Endothelial cell of umbilical vein (primary cell): Measurements from ENCODE around the gene SH3RF3. TPM values are rescaled to one million over a fixed set of nuclear protein-coding genes. Genes with fewer than 3 reads are reported as not detected.

ENCODE experiments used
- BruUV-seq: library from RNA; stranded (reverse); fragments of 400-500 nt; replicated peaks from 2 replicates; lab custom pipeline; 2021; lab: Mats Ljungman, UMichigan
- CTCF ChIA-PET: fragments of 300-600, 350-600 bp; sonication (Branson Sonifier 250); formaldehyde crosslinking; loops from one replicate; lab custom pipeline; 2021; ENCODE audit warnings: antibody characterized with exemption, inconsistent platforms; lab: Charles Lee
- POLR2A ChIA-PET: fragments of 300-600, 350-600 bp; sonication (Branson Sonifier 250); formaldehyde crosslinking; loops from one replicate; lab custom pipeline; 2021; ENCODE audit warnings: antibody characterized with exemption, inconsistent platforms; lab: Charles Lee
- DNase-seq: peaks from one replicate; pipeline ENCODE4 v3.0.0-alpha.2; 2011; ENCODE audit warnings: low read depth, low spot score
- FAIRE-seq: peaks from 2 replicates; lab custom pipeline; 2011; peaks lifted over from hg19 to GRCh38; lab: Jason Lieb, UNC
- H2AFZ ChIP-seq: 2 replicates; pipeline ENCODE4 v1.6.0; 2012; ENCODE audit warnings: low read depth, low read length, control low read depth, inconsistent platforms
- H3K27ac ChIP-seq: 2 replicates; pipeline ENCODE4 v1.5.1; 2011; ENCODE audit warnings: low read depth, mild to moderate bottlenecking, control low read depth, low read length, moderate library complexity; ENCODE audit not compliant: insufficient read depth
- H3K27me3 ChIP-seq, 2 experiments: 2 replicates each; pipeline versions ENCODE4 v1.6.0 to v1.6.1; 2011; ENCODE audit warnings: low read length in 2 of 2, mixed read lengths in 1 of 2; ENCODE audit not compliant: control insufficient read depth in 2 of 2, insufficient read depth in 2 of 2
- H3K36me3 ChIP-seq, 2 experiments: 2 replicates in 1 of 2; 3 replicates in 1 of 2; pipeline ENCODE4 v1.5.1; 2011; ENCODE audit warnings: low read length in 2 of 2, mild to moderate bottlenecking in 1 of 2, moderate library complexity in 1 of 2; ENCODE audit not compliant: control insufficient read depth in 2 of 2, insufficient read depth in 2 of 2; ENCODE audit errors: extremely low read depth in 1 of 2
- H3K4me1 ChIP-seq: 3 replicates; pipeline ENCODE4 v1.5.1; 2011; ENCODE audit warnings: mild to moderate bottlenecking, low read length; ENCODE audit not compliant: control insufficient read depth, insufficient read depth; ENCODE audit errors: extremely low read depth
- H3K4me2 ChIP-seq: 2 replicates; pipeline ENCODE4 v1.6.1; 2011; ENCODE audit warnings: low read length, control low read depth, mixed read lengths; ENCODE audit not compliant: insufficient read depth
- H3K4me3 ChIP-seq, 3 experiments: fragments of 200-600 bp in 1 of 3; sonication (generic), shearing (Covaris generic) in 1 of 3; replicated peaks in 1 of 3; 2 replicates each; pipeline ENCODE4 v1.5.1; 2011 to 2016; ENCODE audit warnings: control low read depth in 3 of 3, low read length in 3 of 3, mild to moderate bottlenecking in 2 of 3, inconsistent platforms in 1 of 3, low read depth in 1 of 3, moderate library complexity in 1 of 3; ENCODE audit not compliant: insufficient read depth in 1 of 3
- H3K79me2 ChIP-seq: 2 replicates; pipeline ENCODE4 v1.6.0; 2012; ENCODE audit warnings: low read length, inconsistent platforms; ENCODE audit not compliant: control insufficient read depth, insufficient read depth
- H3K9ac ChIP-seq: replicated peaks from 2 replicates; pipeline ENCODE3; 2011; ENCODE audit warnings: low read length, control low read depth; ENCODE audit not compliant: insufficient read depth; ENCODE audit errors: extremely low read depth
- H3K9me1 ChIP-seq: replicated peaks from 3 replicates; pipeline ENCODE4 v1.6.0; 2011; ENCODE audit warnings: mild to moderate bottlenecking, low read length; ENCODE audit not compliant: control insufficient read depth, insufficient read depth; ENCODE audit errors: extremely low read depth
- H3K9me3 ChIP-seq: replicated peaks from 2 replicates; pipeline ENCODE4 v1.5.1; 2012; ENCODE audit warnings: low read length, inconsistent platforms; ENCODE audit not compliant: control insufficient read depth, insufficient read depth
- H4K20me1 ChIP-seq: replicated peaks from 2 replicates; pipeline ENCODE3; 2011; ENCODE audit warnings: mild to moderate bottlenecking, low read length; ENCODE audit not compliant: control insufficient read depth, insufficient read depth; ENCODE audit errors: extremely low read depth
- CTCF ChIP-seq, 2 donors: IDR thresholded peaks; 1 replicate in 1 of 2; 2 replicates in 1 of 2; pipeline ENCODE4 v1.5.1; 2011; ENCODE audit warnings: low read length in 2 of 2, mild to moderate bottlenecking in 2 of 2, moderate library complexity in 2 of 2, control low read depth in 1 of 2, inconsistent platforms in 1 of 2, low read depth in 1 of 2; ENCODE audit not compliant: insufficient read depth in 1 of 2; ENCODE audit errors: extremely low read depth in 1 of 2
- EZH2 ChIP-seq: IDR thresholded peaks from 2 replicates; pipeline ENCODE4 v1.6.1; 2012; ENCODE audit warnings: borderline replicate concordance, low read depth, mild to moderate bottlenecking, moderate library complexity, low read length, inconsistent platforms; ENCODE audit not compliant: severe bottlenecking
- FOS ChIP-seq: IDR thresholded peaks from 2 replicates; pipeline ENCODE4 v1.6.1; 2011; ENCODE audit warnings: mild to moderate bottlenecking, low read length, moderate library complexity, borderline replicate concordance; ENCODE audit not compliant: insufficient read depth
- GATA2 ChIP-seq: IDR thresholded peaks from 2 replicates; pipeline ENCODE4 v1.7.0; 2011; ENCODE audit warnings: low read depth, mild to moderate bottlenecking, moderate library complexity, mixed read lengths, low read length; ENCODE audit not compliant: insufficient read length, insufficient read depth
- JUN ChIP-seq: IDR thresholded peaks from 2 replicates; pipeline ENCODE4 v1.6.1; 2011; ENCODE audit warnings: borderline replicate concordance, low read depth; ENCODE audit not compliant: insufficient read length, insufficient read depth
- MAX ChIP-seq: IDR thresholded peaks from 2 replicates; pipeline ENCODE4 v1.6.1; 2011; ENCODE audit not compliant: insufficient read depth, insufficient read length
- MYC ChIP-seq: IDR thresholded peaks from one replicate; pipeline ENCODE4 v1.6.1; 2011; ENCODE audit warnings: mild to moderate bottlenecking, low read depth, low read length
- POLR2A ChIP-seq: IDR thresholded peaks from 2 replicates; pipeline ENCODE4 v1.6.1; 2012; ENCODE audit warnings: low read depth, mild to moderate bottlenecking, control low read depth, low read length
- POLR2AphosphoS5 ChIP-seq: IDR thresholded peaks from 2 replicates; pipeline ENCODE4 v1.6.1; 2012; ENCODE audit warnings: low read depth, mild to moderate bottlenecking, control low read depth, low read length, moderate library complexity; ENCODE audit not compliant: insufficient read depth
- dilution Hi-C: fragments of 300-500 bp; cut with MboI; formaldehyde crosslinking; loops from one replicate; pipeline ENCODE4 v1.15.0; 2019; ENCODE audit warnings: low sequenced_read_pairs; ENCODE audit not compliant: extremely low pct_ligation_motif_present
- intact Hi-C: fragments of 100-400 bp; cut with micrococcal nuclease; formaldehyde crosslinking; loops from one replicate; pipeline ENCODE4 v1.10.0; 2022
- polyA plus RNA-seq, 4 experiments: library from polyadenylated mRNA; depleted of rRNA in 3 of 4; stranded (reverse) in 3 of 4; unstranded in 1 of 4; fragments of >200 nt; gene quantifications; 2 replicates each; pipeline versions ENCODE4 v1.2.1 to v1.2.3, GENCODE V29; 2011 to 2012; ENCODE audit warnings: missing spikeins in 1 of 4
- total RNA-seq: library from RNA; stranded (reverse); gene quantifications from 2 replicates; pipeline ENCODE4 v1.2.3, GENCODE V29; 2021

The SH3RF3 gene
- total and polyA plus RNA-seq, 2 donors (not counting 3 experiments of a cell fraction or from before 2014, with no cell fraction given), result 3.8 to 14.7 TPM

GRCh38 chr2:109222422-109222821, 93.4 kb downstream of the SH3RF3 start:
- no peak overlapping the region for H3K4me3 ChIP-seq
- BruUV-seq, result no TSS peak
- no peaks in the 10 kb centered on the region for H3K36me3 ChIP-seq
- ChIA-PET CTCF (interaction anchor here (0.7 kb wide), 1 partner anchor 12 kb away, joined by 3 read pairs; no protein-coding TSS in a partner anchor), POLR2A (no interaction called here)
- FAIRE-seq (no peak), DNase-seq (no peak)
- H3K4me2 ChIP-seq, result no peak overlapping the region
- no peaks in the 10 kb centered on the region for H4K20me1 ChIP-seq
- no peaks in the 10 kb centered on the region for H3K9me3 ChIP-seq
- no peak for TF ChIP-seq POLR2AphosphoS5
- no peak for TF ChIP-seq POLR2A
- TF ChIP-seq CTCF (IDR thresholded peaks at IDR 0.05; ENCODE audit: extremely low read depth in 1 of 2, insufficient read depth in 1 of 2, low read depth in 1 of 2, low read length in 2 of 2), result no peak
- TF ChIP-seq GATA2, result no peak
- no peak for TF ChIP-seq FOS
- TF ChIP-seq MYC, result no peak
- TF ChIP-seq MAX, result no peak
- TF ChIP-seq EZH2, result no peak
- no peak for TF ChIP-seq JUN
- H3K27me3 ChIP-seq, result no peaks in the 10 kb centered on the region
- intact Hi-C loops, result no loop called here
- H3K79me2 ChIP-seq, result no peaks in the 10 kb centered on the region
- no peak overlapping the region for H3K27ac ChIP-seq
- H3K4me1 ChIP-seq, result no peaks in the 10 kb centered on the region
- dilution Hi-C loops, result no loop called here
- no peaks in the 10 kb centered on the region for H3K9me1 ChIP-seq
- no peak overlapping the region for H3K9ac ChIP-seq
- no peak overlapping the region for H2AFZ ChIP-seq
